Measurements from ENCODE around the gene SVEP1.

GRCh38 chr9:110619831-110620230, 40.3 kb upstream of the SVEP1 start:
- TF ChIP-seq CTCF (conservative IDR thresholded peaks at IDR 0.05; ENCODE audit: low read length), result no peak
- no peak for TF ChIP-seq EZH2phosphoT487 (IDR thresholded peaks at IDR 0.05; ENCODE audit: borderline replicate concordance, low read depth, low read length)
